HUDEP-2 (cell line): ENCODE measurements around the gene TMEFF2.

Experiments
- DNase-seq, 76 experiments: peaks; one replicate each; lab custom pipeline; 2025; ENCODE audit not compliant: unreplicated experiment in 76 of 76; lab: John Stamatoyannopoulos, UW

The TMEFF2 gene

GRCh38 chr2:191981706-191982105, 213.0 kb downstream of the TMEFF2 start:
- no peak for DNase-seq

- no peak for DNase-seq
Measured at GRCh38 chr2:191980483-191980882, 214.2 kb downstream of the TMEFF2 start.

GRCh38 chr2:191979221-191979730, 215.5 kb downstream of the TMEFF2 start:
- DNase-seq, result no peak

- no peak for DNase-seq
Measured at GRCh38 chr2:191977754-191978153, 217.0 kb downstream of the TMEFF2 start.

GRCh38 chr2:191976436-191976835, 218.3 kb downstream of the TMEFF2 start:
- no peak for DNase-seq

- DNase-seq, result no peak
Measured at GRCh38 chr2:191974676-191975075, 220.1 kb downstream of the TMEFF2 start.

GRCh38 chr2:191970867-191971266, 223.9 kb downstream of the TMEFF2 start:
- no peak for DNase-seq

- DNase-seq, result no peak
Measured at GRCh38 chr2:191968120-191968519, 226.6 kb downstream of the TMEFF2 start.

GRCh38 chr2:191965733-191966132, 229.0 kb downstream of the TMEFF2 start:
- no peak for DNase-seq

- DNase-seq, result peak in 3 of 76 experiments; percentile 1 to 27 (median 14)
Measured at GRCh38 chr2:191961556-191961955, 233.2 kb downstream of the TMEFF2 start.

- DNase-seq, result no peak
Measured at GRCh38 chr2:191959209-191959608, 235.5 kb downstream of the TMEFF2 start.

- no peak for DNase-seq
Measured at GRCh38 chr2:191957996-191958860, 236.5 kb downstream of the TMEFF2 start.

GRCh38 chr2:191954451-191954850, 240.3 kb downstream of the TMEFF2 start:
- DNase-seq, result no peak

GRCh38 chr2:191952515-191953270, 242.0 kb downstream of the TMEFF2 start:
- DNase-seq, result no peak

GRCh38 chr2:191951832-191952231, 242.9 kb downstream of the TMEFF2 start:
- no peak for DNase-seq

GRCh38 chr2:191951376-191951775, 243.4 kb downstream of the TMEFF2 start:
- no peak for DNase-seq

- DNase-seq, result peak in 5 of 76 experiments; percentile 2 to 21 (median 4)
Measured at GRCh38 chr2:191950132-191950874, 244.4 kb downstream of the TMEFF2 start.

- DNase-seq, result no peak
Measured at GRCh38 chr2:191947235-191947634, 247.5 kb downstream of the TMEFF2 start.

GRCh38 chr2:191946471-191947182, 248.1 kb downstream of the TMEFF2 start:
- no peak for DNase-seq

- no peak for DNase-seq
Measured at GRCh38 chr2:191945623-191946022, 249.1 kb downstream of the TMEFF2 start.
